Nephron progenitor cell (in vitro differentiated cells): Measurements from ENCODE around the gene KIRREL3.

Experiments used
- DNase-seq: peaks from one replicate; pipeline ENCODE4 v3.0.0; 2021
- H3K27ac Mint-ChIP-seq: 2 replicates; pipeline ENCODE4 v1.8.0; 2021; ENCODE audit warnings: mild to moderate bottlenecking, moderate library complexity, mixed read lengths
- H3K27me3 Mint-ChIP-seq: 2 replicates; pipeline ENCODE4 v1.8.0; 2021; ENCODE audit warnings: mild to moderate bottlenecking, low read depth, mixed read lengths; ENCODE audit not compliant: poor library complexity
- H3K36me3 Mint-ChIP-seq: 2 replicates; pipeline ENCODE4 v1.8.0; 2021; ENCODE audit warnings: low read depth, mixed read lengths
- H3K4me1 Mint-ChIP-seq: 2 replicates; pipeline ENCODE4 v1.8.0; 2021; ENCODE audit warnings: mixed read lengths
- H3K4me3 Mint-ChIP-seq: 2 replicates; pipeline ENCODE4 v1.8.0; 2021; ENCODE audit warnings: mild to moderate bottlenecking, moderate library complexity, mixed read lengths
- H3K9me3 Mint-ChIP-seq: 2 replicates; pipeline ENCODE4 v1.8.0; 2021; ENCODE audit warnings: mild to moderate bottlenecking, moderate library complexity, mixed read lengths
- CTCF ChIP-seq: fragments of 200-600 bp; sonication (generic); IDR thresholded peaks from 2 replicates; pipeline ENCODE4 v1.5.0; 2021; ENCODE audit warnings: antibody characterized with exemption

KIRREL3 gene

GRCh38 chr11:126479178-126479930 lies 521.2 kb downstream of the KIRREL3 start:
- peak overlapping the region; percentile 91 for H3K27ac Mint-ChIP-seq
- no peak for DNase-seq
- peaks cover 63% of the 10 kb centered on the region for H3K4me1 Mint-ChIP-seq
- H3K4me3 Mint-ChIP-seq = no peak overlapping the region
- H3K36me3 Mint-ChIP-seq = no peaks in the 10 kb centered on the region
- TF ChIP-seq CTCF = no peak
- no peaks in the 10 kb centered on the region for H3K9me3 Mint-ChIP-seq
- H3K27me3 Mint-ChIP-seq = peaks cover 8% of the 10 kb centered on the region

GRCh38 chr11:126478466-126478865 lies 522.1 kb downstream of the KIRREL3 start:
- Mint-ChIP-seq H3K9me3 (no peaks in the 10 kb centered on the region), H3K4me1 (peaks cover 58% of the 10 kb centered on the region), H3K27ac (peak overlapping the region; percentile 7), H3K27me3 (peaks cover 12% of the 10 kb centered on the region), H3K4me3 (no peak overlapping the region), H3K36me3 (no peaks in the 10 kb centered on the region)
- DNase-seq = no peak
- no peak for TF ChIP-seq CTCF

GRCh38 chr11:126477535-126478305 lies 522.9 kb downstream of the KIRREL3 start:
- no peaks in the 10 kb centered on the region for H3K36me3 Mint-ChIP-seq
- H3K9me3 Mint-ChIP-seq = no peaks in the 10 kb centered on the region
- H3K27me3 Mint-ChIP-seq = peaks cover 14% of the 10 kb centered on the region
- H3K27ac Mint-ChIP-seq = peak overlapping the region; percentile 89
- TF ChIP-seq CTCF = no peak
- peak; percentile 31 for DNase-seq
- H3K4me1 Mint-ChIP-seq = peaks cover 54% of the 10 kb centered on the region
- H3K4me3 Mint-ChIP-seq = no peak overlapping the region

GRCh38 chr11:126476977-126477376 lies 523.6 kb downstream of the KIRREL3 start:
- DNase-seq = no peak
- peaks cover 17% of the 10 kb centered on the region for H3K27me3 Mint-ChIP-seq
- H3K4me1 Mint-ChIP-seq = peaks cover 59% of the 10 kb centered on the region
- no peaks in the 10 kb centered on the region for H3K36me3 Mint-ChIP-seq
- no peak for TF ChIP-seq CTCF
- no peak overlapping the region for H3K4me3 Mint-ChIP-seq
- no peaks in the 10 kb centered on the region for H3K9me3 Mint-ChIP-seq
- peak overlapping the region; percentile 89 for H3K27ac Mint-ChIP-seq

- Mint-ChIP-seq H3K36me3 (no peaks in the 10 kb centered on the region), H3K9me3 (no peaks in the 10 kb centered on the region), H3K4me3 (no peak overlapping the region), H3K4me1 (peaks cover 59% of the 10 kb centered on the region), H3K27me3 (peaks cover 17% of the 10 kb centered on the region), H3K27ac (peak overlapping the region; percentile 57)
- DNase-seq = no peak
- TF ChIP-seq CTCF = no peak
Measured at GRCh38 chr11:126476266-126476924, 524.2 kb downstream of the KIRREL3 start.
